Fibroblast of the aortic adventitia (primary cell): ENCODE results near the gene RAX. TPM values are rescaled to one million over a fixed set of nuclear protein-coding genes. Genes with fewer than 3 reads are reported as not detected.

Experiments used
- DNase-seq: peaks from one replicate; pipeline ENCODE4 v3.0.0-alpha.2; 2010; ENCODE audit warnings: low read depth
- H3K4me3 ChIP-seq: 2 replicates; pipeline ENCODE4 v1.5.1; 2011; ENCODE audit warnings: low read depth, mild to moderate bottlenecking, control low read depth, low read length, moderate library complexity
- total RNA-seq: library from RNA; depleted of rRNA; stranded (reverse); fragments of >200 nt; gene quantifications from 2 replicates; pipeline ENCODE4 v1.2.3, GENCODE V29; 2012; ENCODE audit warnings: low replicate concordance
- TF ChIP-seq, protein P1 (sequence below): IDR thresholded peaks from 2 replicates; pipeline ENCODE4 v1.5.1; 2011; ENCODE audit warnings: mild to moderate bottlenecking, low read length, control low read depth, inconsistent platforms; ENCODE audit not compliant: insufficient read depth

RAX gene
- total RNA-seq, 1 donor = not detected

DNA sequence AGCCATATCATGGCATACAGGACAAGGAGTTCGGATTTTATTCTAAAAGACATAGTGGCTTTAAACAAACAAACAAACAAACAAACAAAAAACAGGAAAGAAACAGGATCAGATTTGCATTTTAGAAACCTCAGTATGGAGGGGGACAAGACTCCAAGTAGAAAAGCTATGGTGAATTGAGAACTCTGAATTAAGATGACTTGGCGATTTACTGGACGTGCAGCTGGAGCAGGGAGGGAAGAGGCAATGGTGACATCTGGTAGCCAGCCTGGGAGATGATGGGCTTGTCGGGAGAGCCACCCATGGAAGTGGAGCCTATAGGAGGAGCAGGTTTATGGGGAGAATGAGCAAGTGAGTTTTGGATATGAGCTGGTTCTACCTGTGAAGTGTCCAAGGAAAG, 32.0 kb upstream of the RAX start:
- TF ChIP-seq, protein P1, sequence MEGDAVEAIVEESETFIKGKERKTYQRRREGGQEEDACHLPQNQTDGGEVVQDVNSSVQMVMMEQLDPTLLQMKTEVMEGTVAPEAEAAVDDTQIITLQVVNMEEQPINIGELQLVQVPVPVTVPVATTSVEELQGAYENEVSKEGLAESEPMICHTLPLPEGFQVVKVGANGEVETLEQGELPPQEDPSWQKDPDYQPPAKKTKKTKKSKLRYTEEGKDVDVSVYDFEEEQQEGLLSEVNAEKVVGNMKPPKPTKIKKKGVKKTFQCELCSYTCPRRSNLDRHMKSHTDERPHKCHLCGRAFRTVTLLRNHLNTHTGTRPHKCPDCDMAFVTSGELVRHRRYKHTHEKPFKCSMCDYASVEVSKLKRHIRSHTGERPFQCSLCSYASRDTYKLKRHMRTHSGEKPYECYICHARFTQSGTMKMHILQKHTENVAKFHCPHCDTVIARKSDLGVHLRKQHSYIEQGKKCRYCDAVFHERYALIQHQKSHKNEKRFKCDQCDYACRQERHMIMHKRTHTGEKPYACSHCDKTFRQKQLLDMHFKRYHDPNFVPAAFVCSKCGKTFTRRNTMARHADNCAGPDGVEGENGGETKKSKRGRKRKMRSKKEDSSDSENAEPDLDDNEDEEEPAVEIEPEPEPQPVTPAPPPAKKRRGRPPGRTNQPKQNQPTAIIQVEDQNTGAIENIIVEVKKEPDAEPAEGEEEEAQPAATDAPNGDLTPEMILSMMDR = no peak
- DNase-seq = no peak
- no peak overlapping the region for H3K4me3 ChIP-seq

DNA sequence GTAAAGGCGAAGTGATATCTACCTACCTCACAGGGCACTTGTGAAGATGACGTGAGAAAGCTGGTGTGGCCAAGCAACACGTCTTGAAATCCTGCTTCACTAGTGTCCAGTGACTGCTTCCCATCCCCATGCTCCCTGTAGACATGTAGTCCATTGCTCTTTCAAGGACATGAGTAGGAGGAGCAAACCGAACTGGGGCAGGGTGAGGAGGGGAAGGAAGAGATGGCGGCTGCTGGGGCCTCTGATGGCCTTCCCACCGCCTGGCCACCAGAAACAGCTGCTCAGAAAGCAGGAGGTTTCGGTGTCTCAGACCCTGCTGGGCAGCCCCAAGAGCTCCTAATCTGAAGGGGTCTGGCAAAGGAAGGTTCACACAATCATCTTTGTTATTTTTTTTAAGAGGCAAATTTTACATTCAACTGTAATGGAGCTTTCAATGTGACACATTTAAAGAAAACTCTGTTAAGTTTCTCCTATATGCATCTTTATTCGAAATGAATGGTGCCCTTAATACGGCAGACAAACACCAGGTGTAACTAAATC, 30.5 kb upstream of the RAX start:
- H3K4me3 ChIP-seq = no peak overlapping the region
- no peak for DNase-seq
- TF ChIP-seq, protein P1 = no peak

DNA sequence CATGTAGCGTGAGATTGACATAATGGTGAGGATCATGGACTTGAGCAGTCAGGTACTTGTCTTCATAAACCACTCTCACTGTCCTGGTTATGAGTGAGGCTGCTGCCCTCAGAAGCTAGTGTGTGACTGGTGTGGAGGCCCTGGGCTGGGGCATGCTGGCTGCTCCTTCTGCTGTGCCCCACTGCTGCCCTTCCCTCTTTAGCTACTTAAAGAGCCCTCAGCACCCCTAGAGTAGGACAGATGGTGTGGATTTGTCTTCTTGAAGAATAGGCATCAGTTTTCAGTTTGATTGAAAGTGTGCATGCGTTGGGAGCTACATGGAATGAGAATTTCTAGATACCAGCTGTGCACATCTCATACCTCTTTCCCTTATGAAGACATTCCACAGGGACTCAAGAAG, 29.8 kb upstream of the RAX start:
- no peak overlapping the region for H3K4me3 ChIP-seq
- DNase-seq = no peak
- TF ChIP-seq, protein P1 = no peak

DNA sequence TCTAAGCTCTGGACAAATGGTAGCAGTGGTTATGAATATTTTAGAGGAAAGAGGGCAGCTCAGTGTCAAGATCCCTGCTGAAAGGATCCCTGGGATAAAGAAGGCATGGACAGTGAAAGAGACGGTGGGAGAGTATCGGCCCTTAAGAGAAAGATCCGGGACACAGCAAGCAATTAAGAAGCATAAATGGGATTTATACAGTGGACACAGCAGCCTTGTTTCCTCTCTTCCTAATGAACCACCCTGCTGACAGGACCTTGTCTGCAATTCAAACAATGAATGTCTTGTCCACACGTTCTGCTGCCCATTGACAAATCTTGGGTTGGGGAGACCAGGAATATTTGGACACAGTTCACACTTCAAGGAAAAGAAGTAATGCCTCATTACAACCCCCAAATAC, 28.7 kb upstream of the RAX start:
- DNase-seq = no peak
- H3K4me3 ChIP-seq = no peak overlapping the region
- TF ChIP-seq, protein P1 = no peak

DNA sequence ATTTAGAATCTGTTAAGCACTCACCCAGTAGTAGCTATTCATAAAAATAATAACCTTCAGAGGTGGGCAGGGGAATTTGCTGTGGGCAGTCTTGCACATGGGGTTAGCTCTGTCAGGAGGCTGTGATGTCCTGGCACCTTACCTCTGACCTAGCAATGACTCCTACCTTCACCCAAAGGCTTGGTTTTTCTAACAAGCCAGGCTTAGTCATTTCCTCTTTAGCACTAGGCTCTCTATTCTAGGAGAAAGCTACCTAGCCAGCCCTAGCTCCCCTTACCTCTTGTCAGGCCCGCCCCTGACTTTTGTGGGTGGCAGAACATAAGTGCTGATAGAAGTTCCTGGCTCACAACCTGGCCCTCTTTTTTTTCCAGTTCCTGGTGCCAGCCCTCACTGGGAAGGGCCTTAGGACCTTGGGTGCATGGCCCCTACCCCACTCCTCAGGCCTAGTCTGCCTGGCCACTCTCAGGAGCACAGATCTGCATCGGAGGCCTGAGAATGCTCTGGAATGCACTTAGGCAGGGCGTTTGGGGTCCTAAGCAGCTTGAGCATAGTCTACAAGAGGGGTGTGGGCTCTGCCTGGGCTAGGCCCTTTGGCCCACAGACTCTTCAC, 27.5 kb upstream of the RAX start:
- no peak overlapping the region for H3K4me3 ChIP-seq
- TF ChIP-seq, protein P1 = no peak
- no peak for DNase-seq

DNA sequence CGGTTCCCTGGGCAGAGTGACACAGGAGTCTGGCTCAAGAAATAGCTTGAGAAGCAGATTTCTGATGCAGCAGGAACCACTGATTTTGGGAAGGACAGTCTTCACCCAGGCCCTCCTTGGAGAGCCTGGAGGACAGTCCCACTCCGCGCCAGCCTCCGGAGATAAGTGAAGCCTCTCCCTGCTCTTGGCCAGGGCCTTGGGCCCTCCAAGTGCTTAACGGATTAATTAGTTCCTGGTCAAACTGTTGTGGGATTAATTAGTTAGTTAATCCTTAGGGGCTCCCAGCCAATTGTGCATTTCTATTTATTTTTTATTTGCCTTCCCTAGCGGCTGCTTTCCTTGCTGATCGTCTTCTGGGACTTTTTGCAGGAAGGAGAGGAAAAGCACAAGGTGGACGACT, 25.6 kb upstream of the RAX start:
- TF ChIP-seq, protein P1 = no peak
- H3K4me3 ChIP-seq = no peak overlapping the region
- DNase-seq = no peak

DNA sequence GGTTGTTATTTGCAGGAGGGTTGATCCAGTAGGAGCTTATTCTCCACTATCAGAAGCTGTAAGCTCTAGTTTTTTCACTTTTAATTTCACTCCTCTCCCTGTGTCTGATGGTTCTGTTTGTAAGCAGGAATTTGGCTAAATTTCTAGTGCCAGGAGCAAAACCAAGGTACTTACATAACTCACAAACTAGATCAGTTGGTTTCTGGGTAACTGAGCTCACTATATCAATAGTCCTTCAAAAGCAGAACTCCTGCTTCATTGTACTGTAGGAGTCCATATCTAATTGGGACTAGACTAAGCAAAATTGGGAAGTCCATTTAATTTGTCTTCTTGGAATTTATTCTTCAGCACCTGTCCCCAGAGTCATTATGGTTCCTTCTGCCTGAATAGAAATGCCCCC, 20.1 kb upstream of the RAX start:
- DNase-seq = no peak
- no peak overlapping the region for H3K4me3 ChIP-seq
- TF ChIP-seq, protein P1 = no peak
